HFFc6 (cell line): ENCODE results near the gene TTC4. TPM values are rescaled to one million over a fixed set of nuclear protein-coding genes. Genes with fewer than 3 reads are reported as not detected.

Experiments used
- DNase-seq: peaks from one replicate; pipeline ENCODE4 v3.0.0-alpha.2; 2018
- H3K27ac Mint-ChIP-seq: 2 replicates; pipeline ENCODE4 v1.8.0; 2020; ENCODE audit warnings: mild to moderate bottlenecking, mixed read lengths
- H3K27me3 Mint-ChIP-seq: 2 replicates; pipeline ENCODE4 v1.8.0; 2021; ENCODE audit warnings: mild to moderate bottlenecking, moderate library complexity, mixed read lengths; ENCODE audit not compliant: insufficient read depth
- H3K36me3 Mint-ChIP-seq: 2 replicates; pipeline ENCODE4 v1.8.0; 2021; ENCODE audit warnings: low read depth, mixed read lengths
- H3K4me1 Mint-ChIP-seq: 2 replicates; pipeline ENCODE4 v1.8.0; 2020; ENCODE audit warnings: low read depth, mixed read lengths
- H3K4me3 Mint-ChIP-seq: 2 replicates; pipeline ENCODE4 v1.8.0; 2020; ENCODE audit warnings: mild to moderate bottlenecking, moderate library complexity, mixed read lengths
- H3K9me3 Mint-ChIP-seq: 2 replicates; pipeline ENCODE4 v1.8.0; 2020; ENCODE audit warnings: mild to moderate bottlenecking, mixed read lengths
- total RNA-seq, 6 experiments: library from RNA; stranded (reverse); fragmentation: NEBNext Ultra II Directional; extraction: Animal tissue kit (Norgen Biotek cat#: 25700); gene quantifications; 2 replicates in 1 of 6; 3 replicates in 5 of 6; pipeline ENCODE4 v1.2.3, GENCODE V29; 2021
- TF ChIP-seq, protein P1 (sequence below): fragments of 200-600 bp; sonication (generic); IDR thresholded peaks from 2 replicates; pipeline ENCODE4 v1.5.0; 2021; ENCODE audit warnings: antibody characterized with exemption, mild to moderate bottlenecking

The TTC4 gene
- total RNA-seq, 6 experiments from 2014 or later, result 20.1 to 31.5 (median 28.2) TPM

DNA sequence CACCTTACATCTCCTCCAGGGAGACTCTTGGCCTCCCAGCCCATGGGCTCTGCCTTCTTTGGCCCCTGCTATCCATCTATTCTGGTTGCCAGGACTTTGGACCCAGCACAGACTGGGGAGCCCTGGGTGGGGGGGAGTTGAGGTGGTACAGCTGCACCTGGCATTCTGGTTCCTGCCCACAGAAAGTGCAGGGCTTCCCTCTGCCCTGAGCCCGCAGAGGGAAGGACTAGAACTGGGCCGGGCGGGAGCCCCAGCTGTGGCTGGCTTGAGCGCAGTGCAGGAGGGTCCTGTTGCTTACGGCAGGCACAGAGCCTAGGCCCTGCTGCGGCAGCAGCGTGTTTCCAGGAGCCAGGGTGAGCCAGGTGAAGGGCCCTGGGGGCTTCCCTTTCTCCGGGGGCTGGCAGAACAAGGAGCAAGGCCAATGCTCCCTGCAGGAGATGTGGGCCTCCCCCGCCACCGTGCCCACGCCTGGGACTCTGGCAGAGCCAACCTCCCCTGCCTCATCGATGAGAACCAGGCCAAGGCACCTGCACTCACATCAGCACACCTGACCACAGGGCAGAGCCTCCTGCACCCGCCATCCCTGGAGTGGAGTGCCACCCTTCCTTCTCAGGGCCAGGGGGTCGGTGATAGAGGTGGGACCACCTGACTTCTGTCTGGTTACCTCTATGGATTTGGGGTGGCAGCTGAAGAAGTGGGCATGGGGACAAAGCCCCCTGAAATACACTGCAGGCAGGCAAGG lies 32.6 kb downstream of the TTC4 start:
- Mint-ChIP-seq H3K4me1 (no peaks in the 10 kb centered on the region), H3K36me3 (no peaks in the 10 kb centered on the region), H3K27me3 (peaks cover 20% of the 10 kb centered on the region), H3K27ac (no peak overlapping the region), H3K9me3 (no peaks in the 10 kb centered on the region), H3K4me3 (no peak overlapping the region)
- TF ChIP-seq, protein P1, sequence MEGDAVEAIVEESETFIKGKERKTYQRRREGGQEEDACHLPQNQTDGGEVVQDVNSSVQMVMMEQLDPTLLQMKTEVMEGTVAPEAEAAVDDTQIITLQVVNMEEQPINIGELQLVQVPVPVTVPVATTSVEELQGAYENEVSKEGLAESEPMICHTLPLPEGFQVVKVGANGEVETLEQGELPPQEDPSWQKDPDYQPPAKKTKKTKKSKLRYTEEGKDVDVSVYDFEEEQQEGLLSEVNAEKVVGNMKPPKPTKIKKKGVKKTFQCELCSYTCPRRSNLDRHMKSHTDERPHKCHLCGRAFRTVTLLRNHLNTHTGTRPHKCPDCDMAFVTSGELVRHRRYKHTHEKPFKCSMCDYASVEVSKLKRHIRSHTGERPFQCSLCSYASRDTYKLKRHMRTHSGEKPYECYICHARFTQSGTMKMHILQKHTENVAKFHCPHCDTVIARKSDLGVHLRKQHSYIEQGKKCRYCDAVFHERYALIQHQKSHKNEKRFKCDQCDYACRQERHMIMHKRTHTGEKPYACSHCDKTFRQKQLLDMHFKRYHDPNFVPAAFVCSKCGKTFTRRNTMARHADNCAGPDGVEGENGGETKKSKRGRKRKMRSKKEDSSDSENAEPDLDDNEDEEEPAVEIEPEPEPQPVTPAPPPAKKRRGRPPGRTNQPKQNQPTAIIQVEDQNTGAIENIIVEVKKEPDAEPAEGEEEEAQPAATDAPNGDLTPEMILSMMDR, result no peak
- DNase-seq, result no peak

GRCh38 chr1:54750596-54750995 lies 34.9 kb downstream of the TTC4 start:
- Mint-ChIP-seq H3K27ac (no peak overlapping the region), H3K27me3 (peaks cover 15% of the 10 kb centered on the region), H3K4me1 (no peaks in the 10 kb centered on the region), H3K36me3 (no peaks in the 10 kb centered on the region), H3K9me3 (no peaks in the 10 kb centered on the region), H3K4me3 (no peak overlapping the region)
- DNase-seq, result no peak
- TF ChIP-seq, protein P1, result no peak

- Mint-ChIP-seq H3K4me1 (no peaks in the 10 kb centered on the region), H3K27me3 (peaks cover 15% of the 10 kb centered on the region), H3K27ac (no peak overlapping the region), H3K9me3 (no peaks in the 10 kb centered on the region), H3K4me3 (no peak overlapping the region), H3K36me3 (no peaks in the 10 kb centered on the region)
- TF ChIP-seq, protein P1, result no peak
- DNase-seq, result no peak
Measured at GRCh38 chr1:54751426-54751825, 35.8 kb downstream of the TTC4 start.

- Mint-ChIP-seq H3K4me1 (no peaks in the 10 kb centered on the region), H3K9me3 (no peaks in the 10 kb centered on the region), H3K36me3 (no peaks in the 10 kb centered on the region), H3K27ac (no peak overlapping the region), H3K27me3 (peaks cover 11% of the 10 kb centered on the region), H3K4me3 (no peak overlapping the region)
- no peak for DNase-seq
- TF ChIP-seq, protein P1, result no peak
Measured at GRCh38 chr1:54754045-54754444, 38.4 kb downstream of the TTC4 start.

- no peaks in the 10 kb centered on the region for H3K9me3 Mint-ChIP-seq
- TF ChIP-seq, protein P1, result no peak
Measured at GRCh38 chr1:54754486-54755285, 39.0 kb downstream of the TTC4 start.

More at GRCh38 chr1:54754486-54755285, 39.0 kb downstream of the TTC4 start:
- Mint-ChIP-seq H3K27ac (no peak overlapping the region), H3K4me3 (no peak overlapping the region), H3K4me1 (no peaks in the 10 kb centered on the region), H3K36me3 (no peaks in the 10 kb centered on the region), H3K27me3 (peaks cover 8% of the 10 kb centered on the region; the same call in 1 of the 2 replicates)
- no peak for DNase-seq
